Measurements from ENCODE around the gene C6orf47.
A peak's percentile ranks its signal among the peaks of the same experiment; 100 is the strongest.

Gene C6orf47

DNA sequence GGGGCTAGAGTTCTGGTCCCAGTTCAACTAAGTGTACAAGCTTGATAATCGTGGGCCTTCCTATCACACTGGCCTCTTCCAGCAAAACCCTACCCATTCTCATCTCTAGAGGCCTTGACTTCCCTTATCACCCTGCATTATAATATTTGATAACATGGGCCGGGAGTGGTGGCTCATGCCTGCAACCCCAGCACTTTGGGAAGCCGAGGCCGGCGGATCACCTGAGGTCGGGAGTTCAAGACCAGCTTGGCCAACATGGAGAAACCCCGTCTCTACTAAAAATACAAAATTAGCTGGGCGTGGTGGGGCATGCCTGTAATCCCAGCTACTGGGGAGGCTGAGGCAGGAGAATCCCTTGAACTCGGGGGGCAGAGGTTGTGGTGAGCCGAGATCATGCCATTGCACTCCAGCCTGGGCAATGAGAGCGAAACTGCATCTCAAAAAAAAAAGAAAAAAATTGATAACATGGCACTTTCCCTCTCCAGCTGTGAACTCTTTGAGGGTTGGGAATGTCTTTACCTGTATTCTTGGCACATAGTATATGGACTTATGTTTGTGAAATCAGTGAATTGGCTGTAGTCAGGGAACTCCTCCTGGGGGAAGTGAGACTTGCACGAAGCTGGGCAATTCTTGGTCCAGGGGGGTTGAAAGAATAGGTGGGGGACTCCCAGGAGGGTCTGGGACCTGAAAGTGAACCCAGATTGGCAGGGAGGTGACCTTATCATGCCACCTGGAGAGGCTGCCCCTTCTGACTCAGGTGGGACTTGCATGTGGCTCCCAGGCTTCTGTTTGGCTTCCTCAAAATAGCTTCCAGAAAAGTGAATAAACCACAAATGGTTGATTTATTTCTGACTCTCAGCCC, 915 bp upstream of the C6orf47 start:
- DNase-seq (ENCODE audit: low read depth) = no peak

DNA sequence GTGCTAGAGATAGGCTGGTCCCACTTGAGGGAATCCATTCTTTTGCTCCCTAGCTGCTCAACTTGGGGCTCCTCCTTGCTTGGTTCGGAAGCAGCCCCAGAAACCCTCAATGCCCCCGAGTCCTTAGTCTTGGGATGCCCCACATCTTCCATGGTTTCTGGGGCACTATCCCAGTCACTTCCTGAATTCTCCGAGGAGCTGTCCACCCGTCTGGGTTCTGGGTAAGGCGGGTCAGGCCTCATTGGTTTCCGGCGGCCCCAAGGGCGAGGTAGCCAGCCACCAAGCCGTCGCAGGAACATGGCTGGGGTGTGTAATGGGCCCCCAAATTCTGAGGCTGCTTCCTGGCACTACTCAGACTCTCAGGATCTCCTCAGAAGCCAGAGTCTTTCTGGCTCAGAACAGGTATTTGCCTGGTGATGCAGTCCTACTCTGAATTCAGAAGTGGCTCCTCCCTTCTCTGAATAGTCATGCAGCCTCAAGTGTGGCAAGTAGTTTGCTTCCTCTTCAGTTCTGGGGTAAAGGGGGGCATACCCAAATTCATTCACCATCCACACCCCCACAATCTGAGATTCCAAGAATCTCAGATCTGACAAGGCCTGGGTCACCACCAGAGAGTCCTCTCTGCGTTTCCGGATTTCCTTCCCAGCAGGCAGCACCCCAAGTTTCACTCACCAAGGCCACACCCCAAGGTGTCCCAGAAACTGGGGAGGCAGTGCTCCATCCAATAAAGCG, 763 bp downstream of the C6orf47 start:
- DNase-seq (ENCODE audit: low read depth) = peak; percentile 53

DNA sequence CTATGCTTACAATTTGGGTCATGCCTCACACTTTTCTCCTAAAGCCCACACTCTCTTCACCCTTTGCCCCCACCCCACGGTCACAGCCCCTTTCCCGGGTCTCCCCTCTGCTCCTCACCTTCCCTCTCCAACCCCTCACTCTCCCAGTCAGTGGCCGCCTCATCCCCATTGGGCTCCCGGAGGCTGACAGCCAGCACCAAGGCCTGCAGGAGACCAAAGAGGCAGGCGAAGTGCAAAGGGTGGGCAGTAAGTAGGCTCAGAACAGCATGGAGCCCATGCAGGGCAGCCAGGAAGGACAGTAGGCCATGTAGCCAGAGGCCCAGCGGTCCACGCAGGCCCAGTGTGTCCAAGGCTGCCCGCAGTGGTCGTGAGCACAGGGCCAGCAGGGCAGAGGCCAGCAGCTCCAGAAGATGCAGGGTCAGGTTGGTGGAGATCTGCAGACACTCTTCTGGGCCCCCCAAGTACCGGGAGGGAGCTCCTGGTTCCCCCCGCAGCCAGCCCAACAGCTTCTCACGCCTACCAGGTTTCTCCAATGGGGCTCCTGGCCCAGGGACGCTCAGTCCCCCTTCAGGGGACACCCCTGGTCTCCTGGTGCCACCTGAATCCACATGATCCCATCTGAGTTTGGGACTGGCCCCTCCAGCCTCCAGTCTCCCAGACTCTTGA, 1.5 kb downstream of the C6orf47 start:
- no peak for DNase-seq (ENCODE audit: low read depth)

DNA sequence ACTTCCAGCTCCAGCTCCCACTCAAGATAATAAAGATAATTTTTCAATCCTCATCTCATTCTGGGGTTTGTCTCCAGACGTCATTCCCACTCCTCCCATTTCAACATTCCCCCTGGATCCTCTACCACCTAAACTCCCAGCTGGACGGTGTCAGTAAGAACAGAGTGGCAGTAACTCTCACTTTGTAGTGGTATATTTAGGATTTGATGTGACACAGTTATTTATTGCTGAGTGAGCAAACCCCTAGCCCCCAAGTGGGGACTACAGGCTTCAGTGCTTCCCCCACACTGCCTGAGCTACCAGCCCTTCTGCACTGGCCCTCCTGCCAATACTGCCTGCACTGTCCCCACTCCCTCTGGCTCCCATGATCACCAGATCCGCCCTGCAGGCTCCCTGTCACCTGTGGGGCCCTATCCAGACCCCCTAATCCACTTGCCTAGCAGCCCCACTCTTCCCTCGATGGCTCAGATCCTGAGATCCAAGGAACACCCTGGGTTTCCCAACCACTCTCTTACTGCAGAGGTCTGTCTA, 2.4 kb downstream of the C6orf47 start:
- no peak for DNase-seq (ENCODE audit: low read depth)

DNA sequence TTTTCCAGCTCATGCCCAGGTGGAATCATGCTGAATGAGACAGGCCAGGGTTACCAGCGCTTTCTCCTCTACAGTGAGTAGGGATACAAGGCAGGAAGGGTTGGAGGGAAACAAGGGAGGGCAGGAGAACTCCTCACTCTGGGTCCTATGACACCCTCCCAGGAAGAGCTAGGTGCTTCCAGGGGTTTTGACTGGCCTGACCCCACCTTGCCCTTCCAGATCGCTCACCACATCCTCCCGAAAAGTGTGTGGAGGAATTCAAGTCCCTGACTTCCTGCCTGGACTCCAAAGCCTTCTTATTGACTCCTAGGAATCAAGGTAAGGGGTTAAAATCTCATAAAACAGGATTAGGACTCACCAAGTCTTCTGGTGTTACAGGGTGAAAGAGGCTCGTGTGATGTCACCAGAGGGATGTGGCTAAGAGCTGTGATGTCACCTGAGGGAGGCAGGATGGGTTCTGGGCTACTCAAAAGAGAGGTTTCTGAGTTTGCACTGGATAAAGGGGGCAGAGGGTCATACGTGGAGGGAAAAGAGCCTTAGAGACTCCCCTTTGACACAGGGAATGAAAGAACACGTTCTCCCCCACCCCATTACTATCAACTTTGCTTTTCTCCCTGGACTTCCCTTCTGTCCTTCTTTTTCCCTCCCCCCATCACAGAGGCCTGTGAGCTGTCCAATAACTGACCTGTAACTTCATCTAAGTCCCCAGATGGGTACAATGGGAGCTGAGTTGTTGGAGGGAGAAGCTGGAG, 3.0 kb downstream of the C6orf47 start:
- DNase-seq (ENCODE audit: low read depth) = no peak

DNA sequence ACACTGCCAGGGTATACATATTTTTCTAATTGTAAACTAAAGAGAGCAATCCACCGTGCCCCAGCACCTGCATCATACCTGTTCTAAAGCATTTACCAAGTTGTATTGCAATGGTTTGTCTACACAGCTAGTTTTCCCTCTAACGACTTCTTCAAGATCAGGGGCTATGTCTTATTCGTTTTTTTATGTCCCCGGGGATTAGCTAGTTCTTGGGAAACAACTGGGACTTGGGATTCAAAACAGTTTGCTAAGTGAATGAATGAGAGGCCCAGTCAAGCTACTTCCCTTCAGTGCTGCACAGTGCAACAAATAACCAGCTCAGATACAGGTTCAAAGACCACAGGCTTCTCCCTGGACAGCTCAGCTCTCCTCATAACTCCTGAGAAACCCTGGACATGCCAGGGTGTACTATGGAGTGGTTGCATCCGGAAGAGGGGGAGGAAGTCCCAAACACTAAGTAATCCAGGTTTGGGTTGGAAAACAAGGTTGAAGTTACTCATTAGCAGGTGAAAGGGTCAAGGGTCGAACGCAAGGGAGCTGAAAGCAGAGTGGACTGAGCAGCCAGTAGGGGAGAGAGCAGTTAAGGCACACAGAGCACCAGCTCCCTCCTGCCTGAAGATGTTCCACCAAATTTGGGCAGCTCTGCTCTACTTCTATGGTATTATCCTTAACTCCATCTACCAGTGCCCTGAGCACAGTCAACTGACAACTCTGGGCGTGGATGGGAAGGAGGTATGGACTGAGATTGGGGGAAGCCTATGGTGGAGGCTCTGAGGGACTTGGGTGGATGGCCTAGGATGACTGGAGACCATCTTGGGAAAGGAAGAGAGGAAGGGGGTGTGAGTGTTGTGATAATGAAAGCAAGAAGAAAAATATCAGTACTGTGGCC, 5.0 kb downstream of the C6orf47 start, which contains the start of gene APOM:
Gene APOM, plus strand, starts transcription at position 546 of the 889 bp plus-strand sequence. Its CDS starts 73 bp downstream, at position 619.
- DNase-seq (ENCODE audit: low read depth) = no peak

DNA sequence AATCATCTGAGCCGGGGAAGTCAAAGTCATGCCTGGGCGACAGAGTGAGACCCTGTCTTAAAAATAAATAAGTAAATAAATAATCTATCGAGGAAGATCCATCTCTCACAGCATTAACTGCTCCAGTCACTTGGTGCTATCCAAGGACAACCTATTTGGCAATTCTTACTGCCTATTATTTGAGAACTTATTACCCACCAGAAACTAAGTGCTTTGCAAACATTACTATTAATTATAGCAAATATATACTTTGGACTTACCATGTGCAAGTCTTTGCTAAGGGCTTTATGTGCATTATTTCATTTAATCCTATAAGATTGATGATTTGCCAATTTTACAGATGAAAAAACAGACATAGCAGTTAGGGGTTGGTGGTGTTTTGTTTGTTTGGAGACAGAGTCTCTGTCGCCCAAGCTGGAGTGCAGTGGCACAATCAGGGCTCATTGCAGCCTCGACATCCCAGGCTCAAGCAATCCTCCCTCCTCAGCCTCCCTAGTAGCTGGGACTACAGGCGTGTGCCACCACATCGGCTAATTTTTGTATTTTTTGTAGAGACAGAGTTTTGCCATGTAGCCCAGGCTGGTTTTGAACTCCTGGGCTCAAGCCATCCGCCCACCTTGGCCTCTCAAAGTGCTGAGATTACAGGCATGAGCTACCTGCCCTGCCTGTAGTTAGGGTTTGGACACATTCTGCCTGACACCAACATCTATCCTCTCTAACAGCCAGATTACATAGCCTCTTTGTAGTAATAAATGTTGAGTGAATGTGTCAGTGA, 5.8 kb downstream of the C6orf47 start:
- no peak for DNase-seq (ENCODE audit: low read depth)

DNA sequence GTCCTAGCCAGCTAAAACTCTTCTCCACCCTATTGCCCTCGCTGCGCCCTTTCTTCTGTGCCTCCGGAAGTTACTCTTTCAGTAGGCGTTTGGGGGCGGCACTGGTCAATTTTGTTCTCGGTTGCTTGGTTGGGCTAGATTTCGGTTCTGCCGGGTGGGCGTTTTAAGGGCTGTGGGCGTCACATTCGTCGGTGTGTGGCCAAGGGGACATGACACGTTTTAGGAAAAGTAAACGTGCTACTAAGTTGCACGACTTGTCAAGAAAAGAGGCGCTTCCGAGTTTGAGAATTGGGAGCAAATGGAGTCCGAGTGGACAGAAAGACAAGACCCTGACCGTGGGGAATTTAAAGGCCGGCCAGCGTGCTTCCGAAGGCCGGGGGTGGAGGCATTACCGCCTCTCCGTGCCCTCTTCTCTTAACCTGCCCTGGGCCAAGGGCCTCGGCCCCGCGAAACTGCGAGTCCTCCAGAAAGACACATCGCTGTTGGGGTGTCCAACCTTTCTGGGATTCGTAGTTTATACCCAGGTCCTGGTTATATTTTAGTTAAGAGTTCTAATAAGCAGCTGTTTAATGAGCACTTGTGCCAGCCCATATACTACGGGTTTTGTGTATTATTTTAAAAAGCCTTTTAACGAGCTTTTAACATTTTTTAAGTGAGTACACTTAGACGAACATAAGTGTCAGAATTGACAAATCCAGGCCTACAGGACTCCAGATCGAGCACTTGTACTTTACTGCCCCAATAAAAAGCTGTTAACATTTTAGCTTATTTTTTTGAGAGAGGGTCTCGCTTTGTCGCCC, 7.5 kb downstream of the C6orf47 start:
- peak; percentile 92 for DNase-seq (ENCODE audit: low read depth)

DNA sequence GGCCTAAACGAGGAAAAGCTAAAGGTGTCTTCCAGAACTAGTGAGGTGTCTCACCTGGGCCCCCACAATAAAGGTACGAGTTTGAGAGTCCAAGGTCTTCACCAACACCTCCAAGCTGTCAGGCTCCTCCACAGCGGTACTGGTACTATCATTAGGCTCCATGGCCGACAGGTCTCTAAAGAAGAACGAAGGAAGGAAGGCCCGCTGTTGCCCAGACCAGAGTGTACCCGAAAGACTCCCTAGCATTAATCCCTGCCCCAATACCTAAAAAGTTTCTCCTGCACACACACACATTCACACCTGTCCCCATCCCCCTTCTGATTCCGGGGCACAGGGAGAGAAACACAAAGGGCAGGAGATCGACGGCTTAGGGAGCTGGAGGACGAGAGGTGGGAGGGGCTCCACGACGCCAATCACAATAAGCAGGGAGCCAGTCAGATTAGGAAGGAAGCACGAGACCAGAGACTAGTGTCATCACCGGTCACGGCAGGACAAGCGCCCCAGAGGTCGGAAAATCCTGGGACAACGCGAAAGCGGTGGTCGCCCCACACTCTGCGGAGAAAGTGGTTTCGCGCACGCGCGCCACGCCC, 8.9 kb downstream of the C6orf47 start:
- peak; percentile 89 for DNase-seq (ENCODE audit: low read depth)

DNA sequence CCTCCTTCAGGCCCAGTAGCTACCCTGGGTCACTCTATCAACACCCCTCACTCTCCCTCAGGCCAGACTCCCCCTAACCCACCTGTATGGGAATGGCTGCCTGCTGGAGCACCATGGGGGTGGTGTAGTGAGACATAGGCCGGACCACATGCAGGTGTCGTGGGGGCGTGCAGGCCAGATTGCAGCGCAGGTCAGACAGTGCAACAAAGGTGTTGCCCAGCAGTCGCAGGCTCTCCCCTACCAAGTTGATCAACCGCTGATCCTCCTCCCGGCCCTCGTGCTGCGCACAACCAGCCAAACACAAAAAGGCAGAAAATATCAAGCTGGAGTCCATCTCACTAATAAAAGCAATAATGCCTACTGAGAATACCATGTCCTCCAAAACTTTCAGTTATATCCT, 15.3 kb downstream of the C6orf47 start:
- no peak for DNase-seq (ENCODE audit: low read depth)

DNA sequence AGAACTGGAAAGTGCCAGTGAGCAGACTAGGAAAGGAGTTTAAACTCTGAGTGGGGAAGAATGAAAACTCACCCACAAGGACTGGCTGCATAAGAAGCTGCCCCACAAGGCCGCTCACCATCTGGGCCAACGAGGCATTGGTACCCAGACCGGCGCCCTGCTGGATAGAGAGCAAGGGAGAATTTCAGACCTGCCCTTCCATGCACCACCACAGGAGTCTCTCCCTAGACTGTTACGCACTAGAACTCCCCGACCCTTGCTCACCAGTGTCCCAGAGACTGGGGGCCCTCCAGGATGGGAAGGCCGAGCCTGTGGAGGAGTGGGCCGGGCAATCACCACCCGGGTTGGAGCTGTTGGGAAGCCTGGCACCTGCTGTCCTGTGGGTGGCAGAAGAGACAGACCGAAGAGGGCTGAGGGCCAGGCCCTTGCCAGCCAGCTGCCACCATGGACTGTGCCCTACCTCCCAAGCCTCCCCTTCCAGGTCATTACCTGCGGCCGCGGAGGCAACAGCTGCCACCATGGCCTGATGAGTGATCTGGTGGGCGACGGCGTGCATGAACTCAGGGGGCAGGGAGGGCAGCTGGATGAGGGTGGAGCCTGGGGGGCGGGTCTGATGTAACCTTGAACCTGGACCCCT, 16.6 kb downstream of the C6orf47 start:
- DNase-seq (ENCODE audit: low read depth) = no peak

DNA sequence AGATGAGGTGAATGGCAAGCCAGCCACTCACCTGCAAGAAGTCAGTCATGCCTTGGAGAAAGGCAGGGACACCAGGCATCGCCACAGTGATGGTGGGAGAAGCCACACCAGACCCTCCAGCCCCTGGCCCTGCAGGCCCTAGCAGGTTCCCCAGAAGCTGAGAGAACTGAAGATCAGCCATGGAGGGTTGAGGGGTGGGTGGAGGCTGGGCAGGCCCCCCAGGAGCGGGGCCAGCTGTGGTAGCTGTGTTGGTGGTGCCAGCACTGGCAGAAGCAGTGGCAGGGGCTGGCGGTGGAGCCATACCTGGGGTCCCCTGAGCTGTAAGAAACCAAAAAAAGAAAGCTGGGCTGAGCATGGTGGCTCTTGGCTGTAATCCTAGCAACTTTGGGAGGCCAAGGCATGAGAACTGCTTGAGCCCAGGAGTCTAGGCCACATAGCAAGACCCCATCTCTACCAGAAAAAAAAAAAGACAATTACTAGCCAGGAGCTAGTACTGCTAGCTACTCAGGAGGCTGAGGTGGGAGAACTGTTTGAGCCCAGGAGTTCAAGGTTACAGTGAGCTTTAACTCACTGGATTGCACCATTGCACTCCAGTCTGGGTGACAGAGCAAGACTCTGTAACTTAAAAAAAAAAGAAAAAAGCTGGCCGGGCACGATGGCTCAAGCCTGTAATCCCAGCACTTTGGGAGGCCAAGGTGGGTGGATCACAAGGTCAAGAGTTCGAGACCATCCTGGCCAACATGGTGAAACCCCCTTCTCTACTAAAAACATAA, 17.6 kb downstream of the C6orf47 start:
- no peak for DNase-seq (ENCODE audit: low read depth)

DNA sequence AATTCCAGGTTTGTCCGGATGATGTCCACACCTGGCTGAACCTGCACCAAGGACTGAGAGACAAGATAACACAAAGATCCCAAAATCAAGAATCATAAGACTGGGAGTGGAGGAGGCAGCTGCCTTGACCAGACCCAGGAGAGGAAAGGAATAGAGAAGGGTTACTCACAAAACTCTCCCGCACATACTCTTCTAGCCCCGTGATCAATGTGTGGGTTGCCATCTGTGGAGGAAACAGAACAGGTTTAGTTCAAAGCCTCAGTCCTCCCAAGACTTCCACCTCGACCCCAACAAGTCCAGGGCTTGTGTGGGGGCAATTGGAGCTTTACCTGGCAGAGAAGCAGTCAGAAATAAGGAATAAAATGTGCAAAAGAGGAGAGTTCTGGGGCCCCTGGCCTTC, 19.2 kb downstream of the C6orf47 start:
- no peak for DNase-seq (ENCODE audit: low read depth)

DNA sequence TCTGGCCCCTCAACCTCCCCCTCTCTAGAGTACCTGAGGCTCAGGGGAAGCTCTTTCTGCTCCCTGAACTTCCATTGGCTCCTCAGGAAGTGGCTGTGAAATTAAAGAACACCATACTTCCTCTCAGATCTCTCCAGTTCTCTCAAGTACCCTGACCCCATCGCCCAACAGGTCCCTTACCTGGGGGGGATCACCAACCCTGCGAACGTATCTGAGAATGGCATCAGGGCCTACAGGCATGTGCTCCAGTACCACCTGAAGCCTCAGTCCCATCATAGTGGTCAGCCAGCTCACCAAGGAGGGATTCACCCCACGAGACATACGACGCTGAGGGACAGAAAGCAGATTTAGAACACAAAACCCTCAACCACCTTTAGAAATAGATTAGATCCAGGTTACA, 20.0 kb downstream of the C6orf47 start:
- no peak for DNase-seq (ENCODE audit: low read depth)

DNA sequence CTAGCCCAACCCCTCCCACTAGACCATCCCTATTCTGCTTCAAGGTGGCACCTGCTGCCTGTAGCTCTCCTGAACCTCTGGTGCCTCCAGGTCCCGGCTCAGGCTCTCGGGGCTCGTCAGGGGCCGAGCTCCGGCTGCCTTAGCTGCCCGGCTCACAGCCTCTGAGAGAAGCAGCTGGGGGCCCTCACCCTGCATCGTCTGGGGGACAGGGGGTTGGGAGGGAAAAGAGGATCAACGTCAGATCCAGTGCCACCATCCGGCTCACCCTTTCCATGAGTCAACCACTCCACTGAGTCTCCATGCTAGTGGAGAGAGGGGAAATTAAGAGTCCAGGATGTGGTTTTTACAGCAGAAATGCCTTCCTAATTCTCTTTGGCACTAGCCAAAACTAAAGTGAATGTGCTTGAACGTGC, 21.1 kb downstream of the C6orf47 start:
- peak; percentile 87 for DNase-seq (ENCODE audit: low read depth)

DNA sequence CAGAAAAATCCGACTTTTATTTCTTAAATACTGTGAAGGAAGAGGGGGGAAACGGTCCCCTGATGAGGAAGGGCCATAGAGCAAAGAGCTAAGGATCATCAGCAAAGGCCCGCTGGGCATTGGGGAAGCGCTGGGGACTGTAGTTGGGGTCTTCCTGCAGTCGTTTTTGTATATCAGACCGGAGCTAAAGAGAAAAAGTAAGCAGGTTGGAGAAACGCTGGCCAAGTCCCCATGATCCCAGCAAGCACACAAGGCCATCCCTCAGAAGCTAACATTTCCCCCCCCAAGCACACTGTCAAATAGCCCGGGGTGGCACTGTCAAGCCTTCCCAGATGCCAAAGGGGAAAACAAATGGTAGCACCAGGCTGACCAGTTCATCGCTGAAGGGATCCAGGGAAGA, 21.5 kb downstream of the C6orf47 start:
- no peak for DNase-seq (ENCODE audit: low read depth)

Data from EH (cell line).